SJSA1 (cell line): ENCODE measurements around the gene PNPLA7. TPM values are rescaled to one million over a fixed set of nuclear protein-coding genes. Genes with fewer than 3 reads are reported as not detected.
"Not testable (repeated sequence)": the region's sequence is repeated elsewhere in the genome, so short reads cannot be mapped to it uniquely, and the experiment has no call there.

Experiments
- DNase-seq, 2 experiments: peaks; one replicate each; pipeline ENCODE4 v3.0.0-alpha.2; 2015 to 2020; ENCODE audit warnings: low spot score in 2 of 2, low read depth in 1 of 2
- H3K27ac ChIP-seq: fragments of 250-450 bp; sonication (Bioruptor Pico); 2 replicates; pipeline ENCODE4 v1.5.1; 2020; ENCODE audit warnings: mild to moderate bottlenecking, moderate library complexity
- H3K27me3 ChIP-seq: fragments of 250-450 bp; sonication (Bioruptor Pico); replicated peaks from 2 replicates; pipeline ENCODE4 v1.5.1; 2020; ENCODE audit warnings: mild to moderate bottlenecking, moderate library complexity
- H3K36me3 ChIP-seq: fragments of 250-450 bp; sonication (Bioruptor Pico); 2 replicates; pipeline ENCODE4 v1.5.1; 2020; ENCODE audit warnings: mild to moderate bottlenecking
- H3K4me1 ChIP-seq: fragments of 250-450 bp; sonication (Bioruptor Pico); replicated peaks from 2 replicates; pipeline ENCODE4 v1.6.1; 2021; ENCODE audit warnings: mild to moderate bottlenecking
- H3K4me3 ChIP-seq: fragments of 250-450 bp; sonication (Bioruptor Pico); 2 replicates; pipeline ENCODE4 v1.5.1; 2020; ENCODE audit warnings: mild to moderate bottlenecking
- H3K9me3 ChIP-seq: fragments of 250-450 bp; sonication (Bioruptor Pico); replicated peaks from 2 replicates; pipeline ENCODE4 v1.5.1; 2020; ENCODE audit warnings: mild to moderate bottlenecking
- total RNA-seq: library from RNA; depleted of rRNA; stranded (reverse); fragments of >200 nt; shearing (Covaris generic); gene quantifications from 2 replicates; pipeline ENCODE4 v1.2.3, GENCODE V29; 2014

Gene PNPLA7
- total RNA-seq, 1 experiment from 2014 or later, result 0.05 TPM

DNA sequence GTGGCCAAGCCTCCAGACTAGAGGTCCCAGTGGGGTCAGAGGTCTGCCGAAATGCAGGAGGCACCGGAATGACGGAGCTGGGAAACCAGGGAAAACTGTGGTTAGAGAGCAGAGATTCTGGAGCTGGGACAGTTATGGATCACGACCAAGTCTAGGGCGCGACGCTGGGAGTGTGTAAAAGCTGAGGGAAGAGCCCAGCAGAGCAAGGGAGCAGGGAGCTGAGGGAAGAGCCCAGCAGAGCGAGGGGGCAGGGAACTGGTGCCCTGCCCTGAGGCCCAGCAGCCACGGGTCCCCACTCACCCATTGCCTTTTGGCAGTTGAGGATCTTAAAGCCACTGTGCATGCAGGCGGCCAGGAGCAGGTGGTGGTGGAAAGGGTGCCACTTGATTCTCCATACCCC lies 13.9 kb upstream of the PNPLA7 start:
- Histone ChIP-seq H3K9me3 (no peaks in the 10 kb centered on the region), H3K27me3 (no peaks in the 10 kb centered on the region), H3K4me3 (no peak overlapping the region), H3K36me3 (peaks cover 10% of the 10 kb centered on the region; the same call in 1 of the 2 replicates), H3K4me1 (no peaks in the 10 kb centered on the region), H3K27ac (no peak overlapping the region)
- no peak for DNase-seq

DNA sequence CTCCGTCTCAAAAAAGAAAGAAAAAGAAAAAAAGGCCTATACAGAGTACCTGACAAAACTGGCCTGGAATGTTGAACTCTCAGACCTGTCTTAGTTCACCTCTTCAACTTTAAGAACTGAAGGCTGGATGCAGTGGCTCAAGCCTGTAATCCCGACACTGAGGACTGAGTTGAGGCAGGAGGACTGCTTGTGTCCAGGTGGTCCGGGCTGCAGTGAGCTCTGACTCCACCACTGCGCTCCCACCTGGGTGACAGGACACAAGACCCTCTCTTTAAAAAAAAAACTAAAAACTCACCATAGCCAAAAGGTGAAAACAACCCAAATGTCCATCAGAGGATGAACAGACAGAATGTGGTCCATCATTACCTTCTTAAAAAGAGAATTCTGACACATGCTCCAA lies 7.9 kb upstream of the PNPLA7 start:
- Histone ChIP-seq H3K4me1 (no peaks in the 10 kb centered on the region), H3K4me3 (no peak overlapping the region), H3K36me3 (peaks cover 45% of the 10 kb centered on the region), H3K27me3 (no peaks in the 10 kb centered on the region), H3K27ac (no peak overlapping the region), H3K9me3 (no peaks in the 10 kb centered on the region)
- DNase-seq, result no peak

DNA sequence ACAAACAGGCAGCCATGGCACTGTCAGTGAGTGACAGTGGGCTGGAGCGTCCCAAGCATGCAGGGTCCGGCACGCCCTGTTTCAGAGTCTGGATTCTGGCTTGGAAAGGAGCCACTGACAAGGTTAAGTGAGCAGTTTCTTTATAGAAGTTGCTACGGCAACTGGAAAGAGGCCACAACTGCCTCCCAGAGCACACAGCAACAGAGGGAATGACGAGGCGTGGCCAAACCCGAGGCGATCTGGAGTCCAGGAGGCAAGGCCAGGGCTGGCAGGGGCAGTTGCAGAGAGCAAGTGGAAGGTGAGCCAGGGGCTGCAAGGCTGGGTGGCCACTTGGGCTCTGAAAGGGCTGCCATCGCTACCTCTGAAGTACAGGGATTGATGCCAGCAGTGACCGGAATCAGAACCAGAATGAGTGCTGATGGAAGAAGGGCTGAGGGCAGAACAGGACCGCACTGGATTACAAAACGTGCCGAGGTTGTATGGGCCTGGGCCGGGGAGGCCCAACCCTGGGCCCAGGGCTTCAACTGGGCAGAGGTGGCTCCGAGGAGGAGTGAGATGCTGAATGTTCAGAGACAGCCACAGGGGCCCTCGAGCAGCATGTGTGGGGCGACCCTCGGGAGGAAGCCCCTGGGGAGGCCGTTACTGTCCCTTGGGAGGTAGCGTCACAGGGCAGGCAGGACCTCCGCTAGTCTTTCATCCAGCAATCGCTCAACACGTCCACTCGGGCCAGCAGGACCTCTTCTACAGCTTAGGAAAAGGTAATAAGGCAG lies 6.1 kb upstream of the PNPLA7 start:
- no peak for DNase-seq
- Histone ChIP-seq H3K9me3 (no peaks in the 10 kb centered on the region), H3K27me3 (no peaks in the 10 kb centered on the region), H3K36me3 (peaks cover 58% of the 10 kb centered on the region), H3K27ac (no peak overlapping the region), H3K4me1 (no peaks in the 10 kb centered on the region; the same call in 1 of the 2 replicates), H3K4me3 (no peak overlapping the region)

DNA sequence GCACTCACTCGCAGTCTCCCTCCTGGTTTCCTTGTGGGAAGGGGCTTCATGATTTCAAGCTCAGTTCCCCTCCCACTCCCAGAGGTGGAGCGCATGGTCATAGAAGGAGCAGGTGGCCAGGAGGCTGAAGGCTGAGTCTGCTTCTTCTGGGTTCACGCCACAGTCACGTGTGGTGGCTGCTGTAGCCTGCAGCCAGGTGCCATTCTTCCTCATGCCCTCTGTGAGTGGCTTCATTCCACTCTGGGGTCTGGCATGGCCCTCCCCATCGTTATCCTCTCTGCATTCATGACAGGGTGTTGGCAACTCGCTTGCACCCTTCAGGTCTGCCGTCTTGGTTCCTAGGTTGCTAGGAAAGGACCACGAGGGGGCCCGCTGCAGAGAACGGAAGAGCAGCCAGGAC lies 5.0 kb upstream of the PNPLA7 start:
- Histone ChIP-seq H3K9me3 (no peaks in the 10 kb centered on the region), H3K4me3 (no peak overlapping the region), H3K27ac (no peak overlapping the region), H3K36me3 (peaks cover 58% of the 10 kb centered on the region), H3K27me3 (no peaks in the 10 kb centered on the region), H3K4me1 (no peaks in the 10 kb centered on the region; the same call in 1 of the 2 replicates)
- no peak for DNase-seq

GRCh38 chr9:137554349-137554748 lies 4.1 kb upstream of the PNPLA7 start:
- no peak overlapping the region for H3K27ac ChIP-seq
- peaks cover 53% of the 10 kb centered on the region for H3K36me3 ChIP-seq
- no peaks in the 10 kb centered on the region for H3K27me3 ChIP-seq
- H3K9me3 ChIP-seq, result no peaks in the 10 kb centered on the region
- no peak overlapping the region for H3K4me3 ChIP-seq
- DNase-seq, result no peak
- no peaks in the 10 kb centered on the region; the same call in 1 of the 2 replicates for H3K4me1 ChIP-seq

GRCh38 chr9:137553654-137554053 lies 3.5 kb upstream of the PNPLA7 start:
- peaks cover 52% of the 10 kb centered on the region for H3K36me3 ChIP-seq
- not testable (repeated sequence) for DNase-seq, H3K27me3 ChIP-seq, H3K4me3 ChIP-seq, H3K9me3 ChIP-seq, H3K4me1 ChIP-seq, H3K27ac ChIP-seq

- no peak for DNase-seq
- Histone ChIP-seq H3K36me3 (peaks cover 44% of the 10 kb centered on the region), H3K27me3 (no peaks in the 10 kb centered on the region), H3K9me3 (no peaks in the 10 kb centered on the region), H3K27ac (peak overlapping the region; percentile 29; the same call in 1 of the 2 replicates), H3K4me1 (no peaks in the 10 kb centered on the region; the same call in 1 of the 2 replicates), H3K4me3 (peak overlapping the region; percentile 83)
Measured at GRCh38 chr9:137552022-137552768, 2.0 kb upstream of the PNPLA7 start.

- DNase-seq, result peak; percentile 67 to 89
- H3K27ac ChIP-seq, result peak within 1 kb of the TSS; percentile 77
Measured at GRCh38 chr9:137551264-137552021, 1.2 kb upstream of the PNPLA7 start, which contains the start of gene MRPL41. TSS of gene MRPL41 (plus strand) at chr9:137551879. CDS start at chr9:137552082, 203 bp downstream.

DNA sequence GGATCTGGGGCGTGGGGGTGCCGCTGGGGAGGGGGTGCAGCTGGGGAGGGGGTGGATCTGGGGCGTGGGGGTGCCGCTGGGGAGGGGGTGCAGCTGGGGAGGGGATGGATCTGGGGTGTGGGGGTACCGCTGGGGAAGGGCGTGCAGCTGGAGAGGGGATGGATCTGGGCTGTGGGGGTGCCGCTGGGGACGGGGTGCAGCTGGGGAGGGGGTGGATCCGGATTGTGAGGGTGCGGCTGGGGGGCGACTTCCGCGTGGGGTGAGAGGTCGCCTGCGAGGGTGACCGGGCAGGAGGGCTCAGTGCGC lies 709 bp upstream of the PNPLA7 start:
- Histone ChIP-seq H3K27ac (peak overlapping the region; percentile 77), H3K4me3 (peak overlapping the region; percentile 83), H3K36me3 (peaks cover 31% of the 10 kb centered on the region)
- H3K4me1 ChIP-seq, H3K27me3 ChIP-seq, DNase-seq, H3K9me3 ChIP-seq: not testable (repeated sequence)

More at GRCh38 chr9:137551264-137552021, 1.2 kb upstream of the PNPLA7 start, which contains the start of gene MRPL41:
- peaks cover 36% of the 10 kb centered on the region for H3K36me3 ChIP-seq
- no peaks in the 10 kb centered on the region; the same call in 1 of the 2 replicates for H3K4me1 ChIP-seq
- H3K27me3 ChIP-seq, result no peaks in the 10 kb centered on the region
- H3K4me3 ChIP-seq, result peak within 1 kb of the TSS; percentile 83
- no peaks in the 10 kb centered on the region for H3K9me3 ChIP-seq

- peaks cover 13% of the 10 kb centered on the region for H3K36me3 ChIP-seq
- H3K4me1 ChIP-seq, result peaks cover 17% of the 10 kb centered on the region
- H3K9me3 ChIP-seq, result no peaks in the 10 kb centered on the region
- H3K27me3 ChIP-seq, result no peaks in the 10 kb centered on the region
- H3K4me3 ChIP-seq, result no peak overlapping the region
- H3K27ac ChIP-seq, result no peak overlapping the region
- no peak for DNase-seq
Measured at GRCh38 chr9:137547687-137548543, 2.3 kb downstream of the PNPLA7 start.

GRCh38 chr9:137545123-137545522 lies 5.1 kb downstream of the PNPLA7 start:
- no peaks in the 10 kb centered on the region for H3K27me3 ChIP-seq
- no peak overlapping the region for H3K4me3 ChIP-seq
- DNase-seq, result peak; percentile 47 to 60
- H3K27ac ChIP-seq, result peak overlapping the region; percentile 50
- H3K9me3 ChIP-seq, result no peaks in the 10 kb centered on the region
- H3K36me3 ChIP-seq, result no peaks in the 10 kb centered on the region
- H3K4me1 ChIP-seq, result peaks cover 17% of the 10 kb centered on the region

DNA sequence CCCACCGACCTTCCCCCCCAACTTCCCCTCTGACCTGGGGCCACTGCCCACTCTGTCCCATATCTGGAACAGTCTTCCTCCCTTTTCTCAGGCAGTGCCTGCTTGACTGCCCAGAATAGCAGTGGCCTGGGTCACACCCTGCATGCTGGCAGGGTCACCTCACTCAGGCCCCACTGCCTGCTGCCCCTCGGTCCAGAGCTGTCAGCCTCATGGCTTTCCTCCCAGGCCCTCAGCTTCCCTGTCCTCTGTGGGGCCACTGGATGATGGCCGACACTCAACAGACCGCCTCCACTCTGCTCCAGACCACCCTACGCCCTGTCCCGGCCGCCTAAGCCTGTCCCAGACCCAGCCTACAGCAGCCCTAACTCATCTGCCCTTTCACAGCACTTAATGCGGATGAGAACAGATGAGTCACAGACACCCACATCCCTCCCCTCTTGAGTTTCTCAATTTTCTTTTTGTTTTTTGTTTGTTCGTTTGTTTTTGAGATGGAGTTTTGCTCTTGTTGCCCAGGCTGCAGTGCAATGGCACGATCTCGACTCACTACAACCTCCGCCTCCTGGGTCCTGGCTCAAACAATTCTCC lies 5.9 kb downstream of the PNPLA7 start:
- H3K4me3 ChIP-seq, result no peak overlapping the region
- no peaks in the 10 kb centered on the region for H3K36me3 ChIP-seq
- peaks cover 17% of the 10 kb centered on the region for H3K4me1 ChIP-seq
- no peaks in the 10 kb centered on the region for H3K9me3 ChIP-seq
- DNase-seq, result peak in 1 of 2 experiments; percentile 28
- no peaks in the 10 kb centered on the region for H3K27me3 ChIP-seq
- H3K27ac ChIP-seq, result peak overlapping the region; percentile 50
